A673 (cell line): ENCODE data around the gene SMCHD1.

Experiments
- EZH2 ChIP-seq: fragments of 200-600 bp; sonication (generic); IDR thresholded peaks from 2 replicates; pipeline ENCODE4 v1.6.1; 2017; ENCODE audit warnings: borderline replicate concordance, low read depth, mild to moderate bottlenecking, mixed read lengths, antibody characterized with exemption, low read length; ENCODE audit not compliant: poor library complexity, severe bottlenecking
- TF ChIP-seq, protein P1 (sequence below): fragments of 300-800, 200-600 bp; sonication (generic); conservative IDR thresholded peaks from 2 replicates; pipeline ENCODE4 v1.5.1; 2017; ENCODE audit warnings: low read depth, mild to moderate bottlenecking, antibody characterized with exemption, low read length, moderate library complexity, mixed read lengths

DNA sequence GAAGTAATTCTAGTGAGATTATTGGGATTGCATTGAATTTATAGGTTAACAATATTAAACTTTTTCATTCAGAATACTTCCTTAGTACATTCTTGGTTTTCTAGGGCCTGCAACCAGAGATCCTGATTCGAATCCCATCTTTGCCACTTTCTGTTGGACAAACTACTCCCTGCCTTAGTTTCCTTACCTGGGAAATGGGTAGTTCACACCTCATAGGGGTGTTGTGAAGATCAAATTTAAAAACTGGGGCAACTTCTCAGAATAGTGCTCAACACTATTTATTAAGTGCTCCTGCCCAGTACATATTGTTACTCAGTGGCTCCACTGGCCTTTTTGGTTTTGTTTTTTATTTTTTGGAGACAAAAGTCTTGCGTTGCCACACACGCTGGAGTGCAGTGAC is 43.5 kb downstream of the SMCHD1 start:
- TF ChIP-seq, protein P1, sequence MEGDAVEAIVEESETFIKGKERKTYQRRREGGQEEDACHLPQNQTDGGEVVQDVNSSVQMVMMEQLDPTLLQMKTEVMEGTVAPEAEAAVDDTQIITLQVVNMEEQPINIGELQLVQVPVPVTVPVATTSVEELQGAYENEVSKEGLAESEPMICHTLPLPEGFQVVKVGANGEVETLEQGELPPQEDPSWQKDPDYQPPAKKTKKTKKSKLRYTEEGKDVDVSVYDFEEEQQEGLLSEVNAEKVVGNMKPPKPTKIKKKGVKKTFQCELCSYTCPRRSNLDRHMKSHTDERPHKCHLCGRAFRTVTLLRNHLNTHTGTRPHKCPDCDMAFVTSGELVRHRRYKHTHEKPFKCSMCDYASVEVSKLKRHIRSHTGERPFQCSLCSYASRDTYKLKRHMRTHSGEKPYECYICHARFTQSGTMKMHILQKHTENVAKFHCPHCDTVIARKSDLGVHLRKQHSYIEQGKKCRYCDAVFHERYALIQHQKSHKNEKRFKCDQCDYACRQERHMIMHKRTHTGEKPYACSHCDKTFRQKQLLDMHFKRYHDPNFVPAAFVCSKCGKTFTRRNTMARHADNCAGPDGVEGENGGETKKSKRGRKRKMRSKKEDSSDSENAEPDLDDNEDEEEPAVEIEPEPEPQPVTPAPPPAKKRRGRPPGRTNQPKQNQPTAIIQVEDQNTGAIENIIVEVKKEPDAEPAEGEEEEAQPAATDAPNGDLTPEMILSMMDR, result no peak
- no peak for TF ChIP-seq EZH2
